ENCODE results near the gene FAM163B. TPM values are rescaled to one million over a fixed set of nuclear protein-coding genes. Genes with fewer than 3 reads are reported as not detected.

Gene FAM163B
- total and polyA plus RNA-seq, 2 donors (not counting 3 experiments of a cell fraction or from before 2014, with no cell fraction given): not detected

DNA sequence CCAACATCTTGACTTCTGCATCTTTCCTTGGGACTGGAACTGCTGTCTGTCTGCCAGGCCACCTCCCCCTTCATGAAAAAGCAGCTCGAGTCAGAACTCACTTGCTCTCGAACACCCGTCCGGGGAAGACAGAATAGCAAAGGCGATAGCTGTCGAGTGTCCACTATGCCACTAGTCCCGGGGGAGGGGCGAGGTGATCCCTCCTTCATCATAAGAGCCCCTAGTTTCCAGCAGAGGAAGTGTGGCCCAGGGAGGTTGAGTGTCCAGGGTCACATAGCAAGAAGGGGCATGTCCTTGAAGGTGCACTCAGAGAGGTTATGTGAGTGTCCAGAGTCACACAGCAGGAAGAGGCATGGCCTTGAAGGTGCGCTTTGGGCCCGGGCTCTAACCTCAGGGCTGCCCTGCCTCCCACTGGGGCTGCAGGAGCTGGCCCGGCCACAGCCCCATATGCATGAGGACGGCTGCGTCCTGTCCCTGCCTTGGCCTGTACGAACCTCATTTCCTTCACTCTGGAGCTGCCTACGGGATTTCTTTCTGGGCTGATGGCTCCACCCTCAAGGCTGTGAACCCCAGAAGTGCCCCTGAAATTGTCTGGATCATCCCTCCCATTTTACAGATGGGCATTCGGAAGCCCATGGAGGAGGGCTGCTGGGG is 33.6 kb upstream of the FAM163B start:
- ChIA-PET POLR2A (no interaction called here), CTCF (no interaction called here)
- no peak for FAIRE-seq
- Histone ChIP-seq H3K4me3 (replicated peaks in 1 of 3; ENCODE audit: insufficient read depth in 1 of 3, low read depth in 1 of 3, low read length in 3 of 3) (no peak overlapping the region), H2AFZ (ENCODE audit: low read depth, low read length) (no peak overlapping the region), H3K4me2 (ENCODE audit: insufficient read depth, low read length) (no peak overlapping the region), H3K9ac (replicated peaks; ENCODE audit: extremely low read depth, insufficient read depth, low read length) (no peak overlapping the region), H3K9me3 (replicated peaks; ENCODE audit: control insufficient read depth, insufficient read depth, low read length) (no peaks in the 10 kb centered on the region), H3K36me3 (ENCODE audit: control insufficient read depth in 2 of 2, extremely low read depth in 1 of 2, insufficient read depth in 2 of 2, low read length in 2 of 2) (no peaks in the 10 kb centered on the region), H3K27ac (ENCODE audit: insufficient read depth, low read depth, low read length) (no peak overlapping the region), H3K27me3 (ENCODE audit: control insufficient read depth in 2 of 2, insufficient read depth in 2 of 2, low read length in 2 of 2) (no peaks in the 10 kb centered on the region), H3K9me1 (replicated peaks; ENCODE audit: control insufficient read depth, extremely low read depth, insufficient read depth, low read length) (no peaks in the 10 kb centered on the region), H4K20me1 (replicated peaks; ENCODE audit: control insufficient read depth, extremely low read depth, insufficient read depth, low read length) (no peaks in the 10 kb centered on the region), H3K4me1 (ENCODE audit: control insufficient read depth, extremely low read depth, insufficient read depth, low read length) (no peaks in the 10 kb centered on the region), H3K79me2 (ENCODE audit: control insufficient read depth, insufficient read depth, low read length) (no peaks in the 10 kb centered on the region)
- DNase-seq (ENCODE audit: low read depth, low spot score): no peak
- intact Hi-C loops (cut with micrococcal nuclease) (no loop called here), dilution Hi-C loops (cut with MboI; ENCODE audit: extremely low pct_ligation_motif_present, low sequenced_read_pairs) (no loop called here)
- no TSS peak for BruUV-seq (replicated peaks)
- no peak for TF ChIP-seq MAX (IDR thresholded peaks at IDR 0.05; ENCODE audit: insufficient read depth, insufficient read length)
- no peak for TF ChIP-seq GATA2 (IDR thresholded peaks at IDR 0.05; ENCODE audit: insufficient read depth, insufficient read length, low read depth, low read length)
- no peak for TF ChIP-seq MYC (IDR thresholded peaks at IDR 0.05; ENCODE audit: low read depth, low read length)

- Histone ChIP-seq H3K4me1 (ENCODE audit: control insufficient read depth, extremely low read depth, insufficient read depth, low read length) (no peaks in the 10 kb centered on the region), H3K9me1 (replicated peaks; ENCODE audit: control insufficient read depth, extremely low read depth, insufficient read depth, low read length) (no peaks in the 10 kb centered on the region), H2AFZ (ENCODE audit: low read depth, low read length) (no peak overlapping the region), H3K79me2 (ENCODE audit: control insufficient read depth, insufficient read depth, low read length) (no peaks in the 10 kb centered on the region), H3K4me3 (replicated peaks in 1 of 3; ENCODE audit: insufficient read depth in 1 of 3, low read depth in 1 of 3, low read length in 3 of 3) (no peak overlapping the region), H3K4me2 (ENCODE audit: insufficient read depth, low read length) (no peak overlapping the region), H3K9ac (replicated peaks; ENCODE audit: extremely low read depth, insufficient read depth, low read length) (no peak overlapping the region), H3K9me3 (replicated peaks; ENCODE audit: control insufficient read depth, insufficient read depth, low read length) (no peaks in the 10 kb centered on the region), H3K27ac (ENCODE audit: insufficient read depth, low read depth, low read length) (no peak overlapping the region), H3K27me3 (ENCODE audit: control insufficient read depth in 2 of 2, insufficient read depth in 2 of 2, low read length in 2 of 2) (no peaks in the 10 kb centered on the region), H3K36me3 (ENCODE audit: control insufficient read depth in 2 of 2, extremely low read depth in 1 of 2, insufficient read depth in 2 of 2, low read length in 2 of 2) (no peaks in the 10 kb centered on the region), H4K20me1 (replicated peaks; ENCODE audit: control insufficient read depth, extremely low read depth, insufficient read depth, low read length) (no peaks in the 10 kb centered on the region)
- POLR2A ChIA-PET: no interaction called here
- intact Hi-C loops (cut with micrococcal nuclease): no loop called here
- TF ChIP-seq GATA2 (IDR thresholded peaks at IDR 0.05; ENCODE audit: insufficient read depth, insufficient read length, low read depth, low read length) (no peak), MAX (IDR thresholded peaks at IDR 0.05; ENCODE audit: insufficient read depth, insufficient read length) (no peak), MYC (IDR thresholded peaks at IDR 0.05; ENCODE audit: low read depth, low read length) (no peak), FOS (IDR thresholded peaks at IDR 0.05; ENCODE audit: borderline replicate concordance, insufficient read depth, low read length) (no peak), EZH2 (IDR thresholded peaks at IDR 0.05; ENCODE audit: borderline replicate concordance, low read depth, low read length, severe bottlenecking) (no peak), POLR2AphosphoS5 (IDR thresholded peaks at IDR 0.05; ENCODE audit: insufficient read depth, low read depth, low read length) (no peak), JUN (IDR thresholded peaks at IDR 0.05; ENCODE audit: borderline replicate concordance, insufficient read depth, insufficient read length, low read depth) (no peak), POLR2A (IDR thresholded peaks at IDR 0.05; ENCODE audit: low read depth, low read length) (no peak)
- TF ChIP-seq, protein P1, sequence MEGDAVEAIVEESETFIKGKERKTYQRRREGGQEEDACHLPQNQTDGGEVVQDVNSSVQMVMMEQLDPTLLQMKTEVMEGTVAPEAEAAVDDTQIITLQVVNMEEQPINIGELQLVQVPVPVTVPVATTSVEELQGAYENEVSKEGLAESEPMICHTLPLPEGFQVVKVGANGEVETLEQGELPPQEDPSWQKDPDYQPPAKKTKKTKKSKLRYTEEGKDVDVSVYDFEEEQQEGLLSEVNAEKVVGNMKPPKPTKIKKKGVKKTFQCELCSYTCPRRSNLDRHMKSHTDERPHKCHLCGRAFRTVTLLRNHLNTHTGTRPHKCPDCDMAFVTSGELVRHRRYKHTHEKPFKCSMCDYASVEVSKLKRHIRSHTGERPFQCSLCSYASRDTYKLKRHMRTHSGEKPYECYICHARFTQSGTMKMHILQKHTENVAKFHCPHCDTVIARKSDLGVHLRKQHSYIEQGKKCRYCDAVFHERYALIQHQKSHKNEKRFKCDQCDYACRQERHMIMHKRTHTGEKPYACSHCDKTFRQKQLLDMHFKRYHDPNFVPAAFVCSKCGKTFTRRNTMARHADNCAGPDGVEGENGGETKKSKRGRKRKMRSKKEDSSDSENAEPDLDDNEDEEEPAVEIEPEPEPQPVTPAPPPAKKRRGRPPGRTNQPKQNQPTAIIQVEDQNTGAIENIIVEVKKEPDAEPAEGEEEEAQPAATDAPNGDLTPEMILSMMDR (IDR thresholded peaks at IDR 0.05; ENCODE audit: extremely low read depth in 1 of 2, insufficient read depth in 1 of 2, low read depth in 1 of 2, low read length in 2 of 2): no peak
- no TSS peak for BruUV-seq (replicated peaks)
- no peak for DNase-seq (ENCODE audit: low read depth, low spot score)
- no peak for FAIRE-seq
- CTCF ChIA-PET: no interaction called here
- dilution Hi-C loops (cut with MboI; ENCODE audit: extremely low pct_ligation_motif_present, low sequenced_read_pairs): no loop called here
Measured at GRCh38 chr9:133641861-133642595, 32.8 kb upstream of the FAM163B start.

All from endothelial cell of umbilical vein (primary cell).